ENCODE measurements around the gene SLC38A8.

- no peak for TF ChIP-seq POLR2A (IDR thresholded peaks at IDR 0.05)
- no peak for TF ChIP-seq EP300 (IDR thresholded peaks at IDR 0.05)
Observed at GRCh38 chr16:84040226-84040822, 2.3 kb downstream of the SLC38A8 start.
